Endodermal cell (in vitro differentiated cells): ENCODE measurements around the gene MYL12B. TPM values are rescaled to one million over a fixed set of nuclear protein-coding genes. Genes with fewer than 3 reads are reported as not detected.

ENCODE experiments used
- DNase-seq: peaks from one replicate; pipeline ENCODE4 v3.0.0-alpha.2; 2017
- H3K27ac ChIP-seq: 2 replicates; pipeline ENCODE4 v1.5.1; 2013; ENCODE audit warnings: mild to moderate bottlenecking, low read depth, low read length, moderate library complexity
- H3K27me3 ChIP-seq: 2 replicates; pipeline ENCODE4 v1.6.1; 2013; ENCODE audit warnings: mild to moderate bottlenecking, low read length, moderate library complexity; ENCODE audit not compliant: insufficient read depth, control insufficient read depth, poor library complexity, severe bottlenecking
- H3K36me3 ChIP-seq: 2 replicates; pipeline ENCODE4 v1.7.0; 2013; ENCODE audit warnings: mild to moderate bottlenecking, low read length, moderate library complexity; ENCODE audit not compliant: control insufficient read depth, insufficient read depth
- H3K4me1 ChIP-seq: one replicate; pipeline ENCODE4 v1.7.0; 2013; ENCODE audit warnings: low read length; ENCODE audit not compliant: control insufficient read depth, insufficient read depth
- H3K4me3 ChIP-seq: 2 replicates; pipeline ENCODE4 v1.5.1; 2013; ENCODE audit warnings: mild to moderate bottlenecking, low read length, moderate library complexity
- H3K9ac ChIP-seq: 2 replicates; pipeline ENCODE4 v1.6.1; 2013; ENCODE audit warnings: mild to moderate bottlenecking, low read length, moderate library complexity; ENCODE audit not compliant: poor library complexity, severe bottlenecking; ENCODE audit errors: extremely low read depth
- H3K9me3 ChIP-seq: 2 replicates; pipeline ENCODE4 v1.6.1; 2013; ENCODE audit warnings: mild to moderate bottlenecking, low read length, moderate library complexity; ENCODE audit not compliant: control insufficient read depth
- H3K27ac Mint-ChIP-seq: 2 replicates; pipeline ENCODE4 v1.8.0; 2020; ENCODE audit warnings: mixed read lengths
- H3K27me3 Mint-ChIP-seq: 2 replicates; pipeline ENCODE4 v1.8.0; 2021; ENCODE audit warnings: mild to moderate bottlenecking, mixed read lengths; ENCODE audit not compliant: insufficient read depth
- H3K36me3 Mint-ChIP-seq: 2 replicates; pipeline ENCODE4 v1.8.0; 2020; ENCODE audit warnings: low read depth, mixed read lengths
- H3K4me1 Mint-ChIP-seq: 2 replicates; pipeline ENCODE4 v1.8.0; 2020; ENCODE audit warnings: mixed read lengths
- H3K4me3 Mint-ChIP-seq: 2 replicates; pipeline ENCODE4 v1.8.0; 2020; ENCODE audit warnings: mild to moderate bottlenecking, moderate library complexity, mixed read lengths
- H3K9me3 Mint-ChIP-seq: 2 replicates; pipeline ENCODE4 v1.8.0; 2020; ENCODE audit warnings: mild to moderate bottlenecking, mixed read lengths
- WGBS, 2 experiments: methylation state at CpG; one replicate each; pipeline versions ENCODE4 v1.1.5 to v1.1.7; 2013; ENCODE audit warnings: missing lambda C conversion rate in 2 of 2, mixed read lengths in 1 of 2; ENCODE audit not compliant: insufficient coverage in 1 of 2, insufficient read length in 1 of 2; 5-methylcytosine and 5-hydroxymethylcytosine counted together
- total RNA-seq, 2 donors: library from RNA; stranded (reverse); fragmentation: NEBNext Ultra II Directional in 1 of 2; extraction: Animal tissue kit (Norgen Biotek cat#: 25700) in 1 of 2; gene quantifications; 2 replicates in 1 of 2; 3 replicates in 1 of 2; pipeline ENCODE4 v1.2.1, GENCODE V29; 2021
- TF ChIP-seq, protein P1 (sequence below): fragments of 200-600 bp; sonication (generic); conservative IDR thresholded peaks from 2 replicates; pipeline ENCODE4 v1.5.0; 2021; ENCODE audit warnings: antibody characterized with exemption, mild to moderate bottlenecking

MYL12B gene
- total RNA-seq, 2 donors from 2014 or later: 190 to 198 TPM

DNA sequence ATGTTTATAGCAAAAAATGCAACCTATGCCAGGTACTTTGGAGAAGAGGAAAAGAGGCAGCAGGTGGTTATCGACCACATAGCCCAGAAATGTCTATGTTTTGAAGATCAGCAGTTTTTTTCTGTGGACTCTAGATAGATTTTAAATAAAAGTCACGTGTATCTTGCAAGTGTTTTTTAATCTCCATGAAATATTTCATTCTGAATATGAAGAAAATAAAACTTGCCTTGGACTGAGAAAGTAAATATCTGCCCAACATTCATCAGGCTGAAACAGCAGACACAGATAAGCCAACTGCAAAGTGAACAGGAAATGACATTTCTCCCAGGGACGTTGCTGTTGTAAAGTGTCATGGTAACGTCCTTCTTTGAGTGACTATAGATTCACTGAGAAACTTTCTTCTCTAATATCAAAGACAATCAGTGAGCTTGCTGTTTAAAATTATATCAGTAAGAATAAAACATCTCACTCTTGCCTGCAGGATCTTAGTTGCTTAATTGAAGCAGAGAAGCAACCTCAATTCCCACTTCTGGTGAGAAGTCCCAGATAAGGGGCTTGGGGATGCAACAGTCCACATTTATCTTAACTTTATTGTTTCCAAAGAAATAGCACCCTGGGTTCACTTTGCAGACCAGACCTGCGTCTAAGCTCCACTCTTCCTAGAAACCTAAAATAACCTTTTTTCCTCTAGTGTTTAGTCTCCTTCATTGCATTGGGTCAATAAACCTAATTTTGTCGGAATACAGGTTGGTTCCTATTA is 48.5 kb upstream of the MYL12B start:
- Histone ChIP-seq H3K27ac (no peak overlapping the region), H3K27me3 (no peaks in the 10 kb centered on the region), H3K4me3 (no peak overlapping the region), H3K4me1 (peaks cover 13% of the 10 kb centered on the region), H3K9ac (no peak overlapping the region), H3K36me3 (no peaks in the 10 kb centered on the region), H3K9me3 (peaks cover 16% of the 10 kb centered on the region)
- 83 to 97% methylated on average over 3 to 5 of the region's 6 CpGs for WGBS, 2 experiments
- Mint-ChIP-seq H3K4me1 (peaks cover 27% of the 10 kb centered on the region), H3K36me3 (no peaks in the 10 kb centered on the region), H3K9me3 (no peaks in the 10 kb centered on the region), H3K27me3 (no peaks in the 10 kb centered on the region), H3K4me3 (no peak overlapping the region), H3K27ac (no peak overlapping the region)
- TF ChIP-seq, protein P1, sequence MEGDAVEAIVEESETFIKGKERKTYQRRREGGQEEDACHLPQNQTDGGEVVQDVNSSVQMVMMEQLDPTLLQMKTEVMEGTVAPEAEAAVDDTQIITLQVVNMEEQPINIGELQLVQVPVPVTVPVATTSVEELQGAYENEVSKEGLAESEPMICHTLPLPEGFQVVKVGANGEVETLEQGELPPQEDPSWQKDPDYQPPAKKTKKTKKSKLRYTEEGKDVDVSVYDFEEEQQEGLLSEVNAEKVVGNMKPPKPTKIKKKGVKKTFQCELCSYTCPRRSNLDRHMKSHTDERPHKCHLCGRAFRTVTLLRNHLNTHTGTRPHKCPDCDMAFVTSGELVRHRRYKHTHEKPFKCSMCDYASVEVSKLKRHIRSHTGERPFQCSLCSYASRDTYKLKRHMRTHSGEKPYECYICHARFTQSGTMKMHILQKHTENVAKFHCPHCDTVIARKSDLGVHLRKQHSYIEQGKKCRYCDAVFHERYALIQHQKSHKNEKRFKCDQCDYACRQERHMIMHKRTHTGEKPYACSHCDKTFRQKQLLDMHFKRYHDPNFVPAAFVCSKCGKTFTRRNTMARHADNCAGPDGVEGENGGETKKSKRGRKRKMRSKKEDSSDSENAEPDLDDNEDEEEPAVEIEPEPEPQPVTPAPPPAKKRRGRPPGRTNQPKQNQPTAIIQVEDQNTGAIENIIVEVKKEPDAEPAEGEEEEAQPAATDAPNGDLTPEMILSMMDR: no peak
- DNase-seq: no peak

DNA sequence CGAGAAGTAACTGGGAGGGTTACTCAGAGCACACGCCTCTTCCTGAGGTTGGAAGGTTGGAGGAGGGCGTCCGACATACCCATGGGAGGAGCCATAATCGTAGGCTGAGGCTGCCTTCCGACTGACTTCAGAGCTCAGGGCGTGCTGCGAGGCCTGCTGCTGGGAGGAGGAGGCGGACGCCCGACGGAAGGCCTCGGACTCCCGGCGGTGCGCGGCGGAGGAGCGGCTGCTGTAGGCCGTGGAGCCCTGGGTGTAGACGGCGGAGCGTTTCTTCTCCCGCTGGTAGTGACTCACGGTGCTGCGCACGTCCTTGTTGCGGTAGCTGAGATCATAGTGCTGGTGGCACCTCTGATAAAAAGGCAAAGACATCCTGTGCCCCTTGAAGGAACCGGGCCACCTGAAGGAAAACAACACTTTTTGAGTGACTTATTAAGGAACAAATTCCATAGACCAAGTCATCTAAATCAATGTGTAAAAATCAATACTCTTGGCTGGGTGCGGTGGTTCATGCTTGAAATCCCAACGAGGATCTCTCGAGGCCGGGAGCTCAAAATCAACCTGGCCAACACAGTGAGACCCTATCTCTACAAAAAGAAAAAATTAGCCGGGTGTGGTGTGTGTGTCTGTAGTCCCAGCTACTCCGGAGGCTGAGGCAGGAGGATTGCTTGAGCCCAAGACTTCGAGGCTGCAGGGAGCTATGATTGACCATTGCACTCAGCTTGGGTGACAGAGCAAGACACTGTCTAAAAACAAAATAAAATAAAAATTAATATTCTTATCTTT is 46.9 kb upstream of the MYL12B start:
- H3K9me3 Mint-ChIP-seq: no peaks in the 10 kb centered on the region
- no peak overlapping the region for H3K27ac ChIP-seq
- peaks cover 25% of the 10 kb centered on the region for H3K4me1 ChIP-seq
- no peak overlapping the region for H3K27ac Mint-ChIP-seq
- no peaks in the 10 kb centered on the region for H3K27me3 ChIP-seq
- peaks cover 41% of the 10 kb centered on the region for H3K4me1 Mint-ChIP-seq
- H3K4me3 ChIP-seq: no peak overlapping the region
- no peak overlapping the region for H3K9ac ChIP-seq
- H3K4me3 Mint-ChIP-seq: no peak overlapping the region
- DNase-seq: no peak
- peaks cover 16% of the 10 kb centered on the region for H3K9me3 ChIP-seq
- H3K36me3 Mint-ChIP-seq: no peaks in the 10 kb centered on the region
- TF ChIP-seq, protein P1: no peak
- WGBS, 2 experiments: 95 to 96% methylated on average over 17 to 36 of the region's 36 CpGs
- H3K27me3 Mint-ChIP-seq: no peaks in the 10 kb centered on the region
- no peaks in the 10 kb centered on the region for H3K36me3 ChIP-seq

DNA sequence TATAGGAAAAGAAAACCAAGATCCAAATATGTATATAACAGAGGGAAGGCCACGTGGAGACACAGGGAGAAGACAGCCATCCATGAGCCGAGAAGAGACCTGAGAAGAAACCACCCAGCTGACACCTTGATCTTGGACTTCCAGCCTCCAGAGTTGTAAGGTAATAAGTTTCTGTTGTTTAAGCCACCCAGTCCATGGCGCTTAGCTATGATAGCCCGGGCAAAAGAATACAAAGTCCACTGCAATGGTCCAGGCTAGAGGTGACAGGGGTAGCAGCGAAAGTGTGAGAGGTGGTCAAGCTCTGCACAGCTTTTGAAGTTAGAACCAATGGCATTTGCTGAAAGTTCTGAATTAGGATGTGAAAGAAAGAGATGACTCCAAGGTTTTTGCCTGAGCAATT is 44.9 kb upstream of the MYL12B start:
- Mint-ChIP-seq H3K27ac (no peak overlapping the region), H3K36me3 (no peaks in the 10 kb centered on the region), H3K4me3 (no peak overlapping the region), H3K9me3 (no peaks in the 10 kb centered on the region), H3K4me1 (peaks cover 50% of the 10 kb centered on the region), H3K27me3 (no peaks in the 10 kb centered on the region)
- WGBS, 2 experiments: 83 to 88% methylated on average over 5 of the region's 5 CpGs
- no peak for DNase-seq
- peaks cover 27% of the 10 kb centered on the region for H3K4me1 ChIP-seq
- no peak overlapping the region for H3K27ac ChIP-seq
- TF ChIP-seq, protein P1: no peak
- no peaks in the 10 kb centered on the region for H3K36me3 ChIP-seq
- H3K4me3 ChIP-seq: no peak overlapping the region
- H3K27me3 ChIP-seq: no peaks in the 10 kb centered on the region
- H3K9me3 ChIP-seq: peaks cover 16% of the 10 kb centered on the region
- no peak overlapping the region for H3K9ac ChIP-seq
